Left ventricle myocardium superior (tissue), 1 donor: Measurements from ENCODE around the gene SLC37A1. TPM values are rescaled to one million over a fixed set of nuclear protein-coding genes. Genes with fewer than 3 reads are reported as not detected.
A peak's percentile ranks its signal among the peaks of the same experiment; 100 is the strongest.

Experiments used
- ATAC-seq: fragments of 200-7000 bp; cut with Tn5 transposase; one replicate; pipeline ENCODE4 v1.9.1; 2020; ENCODE audit warnings: mild to moderate bottlenecking, moderate library complexity
- DNase-seq: peaks from one replicate; pipeline ENCODE4 v3.0.0-alpha.2; 2020
- intact Hi-C: fragments of 100-400 bp; cut with micrococcal nuclease; formaldehyde crosslinking; loops from one replicate; pipeline ENCODE4 v1.11.0; 2022
- total RNA-seq: library from RNA; stranded (reverse); fragmentation: NEBNext Ultra II Directional; extraction: Animal tissue kit (Norgen Biotek cat#: 25700); gene quantifications from one replicate; pipeline ENCODE4 v1.2.1, GENCODE V29; 2021
- donor health status: DM: no; HTN: yes; CAD: no; lungs with severe emphysema.

Gene SLC37A1
- total RNA-seq, 1 donor from 2014 or later: 4.0 TPM

DNA sequence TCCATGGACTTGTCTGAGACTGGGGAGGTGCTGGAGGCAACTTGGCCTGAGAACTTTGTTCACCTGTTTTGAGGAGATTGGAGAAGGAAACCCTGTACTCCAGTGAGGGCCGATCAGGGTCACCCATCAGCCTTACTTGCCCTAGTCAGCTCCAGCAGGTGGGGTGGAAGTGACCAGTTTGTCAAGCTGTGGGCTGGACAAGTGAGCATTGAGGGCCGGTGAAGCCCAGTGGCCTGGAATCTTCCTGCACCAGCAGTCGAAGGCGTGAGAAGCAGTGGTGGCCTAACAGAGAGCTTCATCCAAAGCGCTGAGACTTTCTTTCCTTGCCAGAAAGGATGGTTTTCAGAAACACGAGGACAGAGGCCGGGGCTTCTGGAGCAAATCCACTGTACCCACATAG is 9.6 kb downstream of the SLC37A1 start:
- no peak for ATAC-seq
- no peak for DNase-seq
- intact Hi-C loops: no loop called here

DNA sequence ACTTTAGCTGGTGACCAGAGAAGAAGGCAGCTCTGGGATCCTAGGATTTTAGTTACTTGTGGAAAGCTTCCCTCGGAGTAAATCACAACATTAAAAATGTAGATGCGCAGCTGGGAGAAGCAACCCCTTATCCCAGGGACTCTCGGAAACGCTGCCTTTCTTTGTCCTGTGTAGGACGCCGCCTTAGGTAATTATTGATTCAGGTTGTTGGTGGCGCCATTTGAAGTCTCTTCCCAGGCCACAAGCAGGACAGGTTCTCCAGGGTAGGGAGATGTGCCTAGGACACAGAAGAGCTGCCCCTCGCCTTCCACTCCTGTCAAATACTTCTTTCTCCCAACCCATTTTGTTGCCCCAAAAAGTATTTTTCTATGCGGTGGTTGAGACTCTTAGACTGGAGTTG is 10.3 kb downstream of the SLC37A1 start:
- ATAC-seq (no peak), DNase-seq (no peak)
- intact Hi-C loops: no loop called here

DNA sequence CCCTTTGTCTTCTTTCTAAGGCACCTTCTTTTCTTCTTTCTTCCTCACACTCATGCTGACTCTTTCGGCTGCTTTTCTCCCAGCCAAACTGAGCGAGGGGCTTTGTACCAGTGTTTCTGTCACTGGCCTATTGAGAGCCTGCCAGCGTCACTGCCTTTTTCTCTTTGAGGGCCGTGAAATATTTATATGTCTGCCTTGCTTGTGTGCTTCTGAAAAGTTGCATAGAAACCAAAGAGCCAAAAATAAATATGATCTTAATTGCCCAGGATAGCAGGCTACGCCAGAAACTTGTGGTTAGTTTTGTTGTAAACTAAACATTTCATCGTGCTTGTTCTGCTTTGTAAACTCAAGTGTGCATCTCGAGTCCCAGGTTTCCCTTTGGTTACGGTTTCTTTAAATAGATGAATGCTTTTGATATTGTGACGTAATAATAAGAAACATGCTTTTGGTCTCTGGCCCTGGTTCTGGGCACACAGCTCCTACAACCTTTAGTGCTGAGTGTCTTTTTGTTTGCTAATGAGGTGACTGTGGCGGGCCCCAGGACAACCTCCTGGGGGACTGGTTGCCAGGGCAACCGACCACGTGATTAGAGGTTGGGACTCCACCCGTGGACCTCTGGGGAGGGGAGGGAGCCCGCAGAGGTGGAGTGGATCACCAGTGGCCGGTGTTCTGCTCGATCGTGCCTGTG is 10.8 kb downstream of the SLC37A1 start:
- DNase-seq (peak; percentile 79), ATAC-seq (peak; percentile 77)
- intact Hi-C loops: no loop called here

DNA sequence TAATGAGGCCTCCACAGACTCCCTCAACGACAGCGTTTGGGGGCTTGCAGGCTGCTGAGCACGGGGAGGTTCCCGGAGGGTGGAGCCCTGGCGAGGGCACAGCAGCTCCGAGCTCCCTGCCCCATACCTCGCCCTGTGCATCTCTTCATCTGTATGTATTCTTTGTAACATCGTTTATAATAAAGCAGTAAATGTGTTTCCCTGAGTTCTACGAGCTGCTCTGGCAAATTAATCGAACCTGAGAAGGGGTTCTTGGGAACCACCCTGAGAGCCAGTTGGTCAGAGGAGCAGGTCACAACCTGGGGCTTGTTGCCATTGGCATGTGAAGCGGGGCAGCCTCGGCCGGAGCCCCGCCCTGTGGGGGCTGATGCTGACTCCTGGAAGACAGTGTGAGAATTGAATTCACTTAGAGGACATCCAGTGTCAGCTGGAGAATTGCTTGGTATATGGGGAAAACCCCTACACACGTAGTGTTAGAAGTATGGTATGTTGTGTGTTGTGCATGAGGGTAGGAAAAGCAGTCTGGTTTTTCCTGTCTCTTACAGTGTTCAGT is 11.5 kb downstream of the SLC37A1 start:
- ATAC-seq (peak; percentile 37), DNase-seq (no peak)
- intact Hi-C loops: no loop called here

DNA sequence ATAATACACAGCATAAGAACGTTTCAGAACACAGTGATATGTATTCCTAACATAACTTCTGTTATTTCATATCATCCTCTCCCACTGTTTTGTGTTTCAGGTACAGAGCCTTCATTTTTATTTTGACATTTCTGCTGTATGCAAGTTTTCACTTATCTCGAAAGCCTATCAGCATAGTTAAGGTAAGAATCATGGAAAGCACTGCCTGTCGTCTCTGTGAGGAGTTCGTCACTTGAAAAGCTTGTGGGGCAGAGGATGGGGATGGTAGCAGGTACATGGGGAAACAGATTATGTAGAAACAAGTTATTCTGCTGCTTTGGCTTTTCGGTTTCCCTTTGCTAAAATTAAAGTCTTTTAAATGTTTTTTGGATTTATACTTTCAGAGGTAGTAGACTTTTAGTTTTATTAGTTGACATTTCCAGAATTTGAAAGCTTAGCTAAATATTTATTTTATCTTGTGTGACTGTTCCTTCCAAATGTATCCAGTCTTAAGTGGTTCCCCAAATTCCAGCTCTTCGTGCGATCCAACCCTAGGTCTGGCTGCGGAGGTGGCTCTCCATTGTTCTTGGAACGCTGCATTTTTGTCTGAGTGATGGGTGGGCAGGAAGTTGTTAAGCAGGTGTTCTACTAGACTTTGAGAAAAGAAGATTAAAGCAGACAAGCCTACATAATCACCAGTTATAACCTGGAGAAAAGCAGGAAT is 12.2 kb downstream of the SLC37A1 start:
- no peak for DNase-seq
- no peak for ATAC-seq
- intact Hi-C loops: no loop called here

DNA sequence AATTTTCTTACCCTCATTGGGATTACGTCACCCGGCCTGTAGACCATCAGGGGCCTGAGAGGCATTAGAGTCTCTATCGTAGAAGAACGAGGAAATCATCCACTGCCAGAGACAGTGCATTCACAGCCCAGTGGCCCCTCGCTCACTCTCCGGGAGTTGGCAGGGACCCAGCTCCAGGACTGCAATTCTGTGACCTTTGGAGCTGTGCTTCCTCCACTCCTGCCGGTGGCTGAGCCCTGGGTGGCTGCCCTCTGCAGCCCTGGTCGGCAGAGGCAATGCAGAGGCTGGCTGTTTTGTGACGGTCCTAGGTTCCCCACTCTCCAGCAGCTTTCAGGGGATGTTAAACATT is 12.7 kb downstream of the SLC37A1 start:
- ATAC-seq: peak; percentile 51
- intact Hi-C loops: no loop called here
- DNase-seq: peak; percentile 64

DNA sequence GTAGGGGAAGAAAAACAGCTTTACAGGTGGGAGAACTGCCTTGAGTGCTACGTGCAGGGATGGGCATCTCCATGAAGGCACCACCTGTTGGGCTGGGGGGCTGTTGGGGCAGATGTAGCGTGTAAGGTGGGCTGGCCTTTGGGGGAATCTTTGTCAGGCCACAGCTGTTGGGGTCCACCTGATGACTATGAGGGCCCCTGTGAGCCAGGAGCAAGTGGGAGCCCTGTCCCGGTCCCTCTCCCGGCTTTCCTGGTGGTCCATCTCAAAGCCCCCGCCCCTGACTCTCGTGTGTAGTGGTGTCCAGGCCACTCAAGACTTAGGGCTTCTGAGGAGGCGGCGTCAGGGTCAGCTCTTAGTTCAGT is 13.5 kb downstream of the SLC37A1 start:
- intact Hi-C loops: no loop called here
- ATAC-seq: no peak

DNA sequence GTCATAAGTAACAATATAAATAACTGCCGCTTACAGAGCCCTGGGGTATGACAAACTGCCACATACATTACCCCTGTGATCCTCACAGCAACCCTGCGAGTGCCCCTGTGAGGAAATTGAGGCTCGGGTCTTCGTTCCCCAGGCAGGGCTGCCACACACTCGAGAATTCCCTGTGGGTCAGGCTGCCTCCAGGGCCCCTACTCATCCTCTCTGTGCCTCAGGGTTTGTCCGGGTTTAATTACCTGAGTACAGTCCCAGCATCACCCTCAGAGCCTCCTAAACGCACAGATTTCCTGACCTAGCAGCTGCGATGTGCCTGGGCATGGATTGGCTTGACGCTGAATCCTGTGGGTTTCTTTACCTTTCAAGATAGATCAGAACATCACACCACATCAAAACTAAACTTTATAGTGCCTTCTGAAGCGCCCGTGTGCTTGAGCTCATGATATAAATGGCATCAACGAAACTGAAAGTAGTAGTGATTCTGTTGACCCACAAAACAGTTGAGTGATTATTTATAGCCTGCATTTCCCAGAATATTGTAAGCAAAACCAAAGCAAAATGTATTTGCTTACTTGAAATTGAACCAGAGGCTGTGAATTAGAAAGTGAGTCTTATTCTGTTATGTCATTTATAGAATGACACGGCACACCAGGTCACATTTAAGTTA is 14.0 kb downstream of the SLC37A1 start:
- DNase-seq: no peak
- no peak for ATAC-seq
- intact Hi-C loops: no loop called here

More for the DNA sequence above, 13.5 kb downstream of the SLC37A1 start:
- no peak for DNase-seq

DNA sequence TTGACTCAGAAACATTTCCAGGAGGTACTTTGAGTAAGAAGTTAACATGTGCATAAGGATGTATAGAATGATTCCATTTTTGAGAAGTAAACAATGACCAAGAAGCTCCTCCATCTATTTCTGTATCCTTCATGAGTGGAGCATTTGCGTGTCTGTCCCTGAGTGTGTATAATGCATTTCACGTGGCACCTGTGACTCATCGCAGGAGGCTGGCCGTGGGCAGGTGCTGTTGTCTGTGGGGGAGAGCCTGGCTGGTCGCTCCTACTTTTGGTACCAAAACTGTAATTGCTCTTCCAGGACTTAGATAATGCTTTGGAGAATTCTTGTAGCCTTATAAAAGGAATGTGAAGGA is 16.5 kb downstream of the SLC37A1 start:
- intact Hi-C loops: no loop called here
- no peak for ATAC-seq
- no peak for DNase-seq

DNA sequence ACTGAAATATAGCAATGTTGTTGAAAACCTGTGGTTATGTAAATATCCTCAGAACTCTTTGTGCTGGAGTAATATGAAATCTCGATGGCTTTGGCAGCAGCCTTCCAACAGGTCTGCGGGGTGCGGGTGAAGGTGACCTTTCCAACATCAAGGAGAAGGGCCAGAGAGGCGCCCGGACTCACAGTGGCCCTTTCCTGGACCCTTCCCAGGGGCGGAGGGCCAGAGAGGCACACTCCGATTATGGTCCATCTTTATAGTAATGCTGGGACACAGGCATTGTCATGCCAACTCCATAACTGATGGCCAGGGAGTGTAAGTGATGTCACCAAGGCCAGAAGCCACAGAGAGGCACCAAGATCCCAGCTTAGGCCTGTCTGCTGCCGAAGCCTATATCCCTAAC is 18.1 kb downstream of the SLC37A1 start:
- DNase-seq: no peak
- no peak for ATAC-seq
- intact Hi-C loops: no loop called here

DNA sequence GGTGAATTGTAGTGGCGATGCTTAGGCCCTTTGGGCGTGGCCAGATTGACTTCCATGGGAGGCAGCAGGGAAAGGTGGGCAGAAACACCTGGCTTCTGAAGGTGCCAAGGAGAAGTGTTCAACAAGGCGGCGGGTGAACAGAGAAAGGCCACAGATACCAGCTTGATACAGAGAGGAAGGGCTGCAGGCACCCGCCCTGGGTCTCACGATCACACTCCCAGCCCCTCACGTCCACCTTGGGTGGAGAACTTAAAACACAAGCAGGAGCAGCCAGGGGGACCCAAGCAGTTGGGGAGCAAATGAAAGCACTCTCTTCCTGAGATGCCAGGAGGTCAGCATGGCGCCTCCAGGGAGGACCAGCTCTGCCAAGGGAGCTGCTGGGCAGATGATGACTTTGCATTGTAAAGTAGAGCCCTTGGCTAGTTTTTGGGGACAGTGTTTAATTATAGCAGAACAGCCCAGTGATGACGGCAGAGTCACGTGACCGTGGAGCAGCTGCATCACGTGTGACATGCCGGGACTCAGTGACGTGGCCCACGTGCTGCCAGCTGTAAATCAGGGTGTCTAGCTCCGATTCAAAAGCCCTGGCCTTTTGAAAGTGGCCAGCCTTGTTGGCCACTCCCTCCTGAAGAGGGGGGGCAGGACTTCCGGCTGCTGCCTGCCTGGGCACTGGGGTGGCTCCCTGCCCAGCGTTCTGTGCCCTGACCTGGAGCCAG is 19.0 kb downstream of the SLC37A1 start:
- intact Hi-C loops: no loop called here
- peak; percentile 67 for DNase-seq
- peak; percentile 73 for ATAC-seq

DNA sequence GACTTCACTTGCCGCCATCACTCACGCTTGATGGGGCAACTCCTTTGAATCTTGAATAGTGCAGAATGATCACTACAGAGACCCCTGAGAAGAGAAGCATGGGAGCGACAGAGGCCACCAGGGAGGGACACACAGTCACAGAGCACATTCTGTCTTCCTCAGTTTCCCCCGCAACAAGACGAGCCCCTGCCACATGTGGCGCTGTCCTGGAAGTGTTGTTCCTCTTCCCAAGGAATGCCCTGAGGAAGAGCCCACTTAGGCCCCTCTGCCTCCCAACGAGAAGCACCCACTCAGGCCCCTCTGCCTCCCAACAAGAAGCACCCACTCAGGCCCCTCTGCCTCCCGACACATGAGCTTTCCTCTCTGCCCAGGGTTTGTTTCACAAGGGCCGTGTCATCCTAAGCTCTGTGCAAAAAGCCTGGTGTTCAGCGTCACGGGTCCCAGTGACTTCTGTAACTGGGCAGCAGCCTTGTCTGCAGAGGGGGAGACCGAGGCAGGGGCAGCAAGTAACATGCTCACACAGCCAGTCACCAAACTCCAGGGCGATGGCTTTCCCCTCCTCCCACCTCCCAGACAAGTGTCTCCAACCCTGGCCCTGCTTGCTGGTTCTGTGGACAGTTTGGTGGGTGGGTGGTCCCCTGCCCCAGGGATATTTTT is 19.8 kb downstream of the SLC37A1 start:
- no peak for ATAC-seq
- no peak for DNase-seq
- intact Hi-C loops: no loop called here

DNA sequence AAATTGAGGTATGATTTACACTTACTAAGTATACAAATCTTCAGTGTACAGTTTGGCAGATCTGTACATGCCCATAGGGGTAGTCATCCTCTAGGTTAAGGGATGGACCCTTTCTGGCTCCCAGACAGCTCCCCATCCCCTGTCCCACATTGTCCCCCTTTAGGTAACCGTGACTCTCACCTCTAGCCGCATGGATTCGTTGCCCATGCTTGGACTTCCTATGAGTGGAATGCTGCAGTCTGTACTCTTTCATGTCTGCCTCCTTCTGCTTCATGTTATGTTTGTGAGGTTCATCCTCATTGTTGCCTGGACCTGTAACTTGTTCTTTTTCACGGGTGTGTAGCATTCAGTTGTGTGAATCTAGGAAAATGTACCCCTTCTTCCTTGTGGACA is 20.3 kb downstream of the SLC37A1 start:
- no peak for DNase-seq

DNA sequence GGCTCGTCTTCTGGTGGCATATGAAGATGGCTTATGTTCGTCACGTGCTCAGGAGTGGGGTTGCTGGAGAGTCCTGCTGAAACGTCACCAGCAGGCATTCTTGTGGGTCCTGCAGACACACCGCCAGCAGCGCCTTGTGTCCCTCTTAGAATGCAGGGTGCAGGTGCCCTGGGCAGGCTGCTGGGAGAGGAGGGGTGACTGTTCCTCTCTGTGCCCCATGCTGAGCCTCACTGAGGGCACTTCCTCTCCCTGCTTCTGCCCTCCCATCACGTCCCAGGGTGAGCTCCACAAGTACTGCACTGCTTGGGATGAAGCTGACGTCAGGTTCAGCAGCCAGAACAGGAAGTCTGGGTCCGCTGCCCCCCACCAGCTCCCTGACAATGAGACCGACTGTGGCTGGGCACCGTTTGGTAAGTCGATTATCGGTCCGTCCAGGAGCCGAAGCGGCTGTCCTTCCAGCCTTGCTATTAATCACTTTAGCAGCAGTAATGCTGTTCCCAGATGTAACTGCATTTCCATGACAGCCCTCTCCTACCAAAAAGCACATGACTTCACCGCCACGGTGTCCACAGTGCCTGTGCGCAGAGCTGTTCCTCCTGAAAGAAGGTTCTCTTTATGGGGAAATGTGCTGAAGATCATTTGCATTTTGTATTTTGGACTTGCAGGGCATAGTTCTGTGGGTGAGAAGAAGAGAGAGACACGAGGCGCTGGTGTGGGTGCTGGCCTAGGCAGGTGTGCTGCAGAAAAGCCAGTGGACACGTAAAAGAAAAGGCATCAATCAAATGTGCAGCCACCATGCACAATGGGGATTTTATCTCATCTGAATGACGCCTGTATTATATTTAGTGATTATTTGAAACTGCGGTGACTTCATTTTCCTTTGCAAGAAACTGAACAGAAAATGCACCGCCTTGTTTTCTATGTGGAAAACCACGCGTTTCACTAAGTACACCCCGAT is 21.0 kb downstream of the SLC37A1 start:
- DNase-seq (no peak), ATAC-seq (peak; percentile 37)
- intact Hi-C loops: no loop called here

More for the DNA sequence above, 20.3 kb downstream of the SLC37A1 start:
- intact Hi-C loops: no loop called here
- no peak for ATAC-seq

DNA sequence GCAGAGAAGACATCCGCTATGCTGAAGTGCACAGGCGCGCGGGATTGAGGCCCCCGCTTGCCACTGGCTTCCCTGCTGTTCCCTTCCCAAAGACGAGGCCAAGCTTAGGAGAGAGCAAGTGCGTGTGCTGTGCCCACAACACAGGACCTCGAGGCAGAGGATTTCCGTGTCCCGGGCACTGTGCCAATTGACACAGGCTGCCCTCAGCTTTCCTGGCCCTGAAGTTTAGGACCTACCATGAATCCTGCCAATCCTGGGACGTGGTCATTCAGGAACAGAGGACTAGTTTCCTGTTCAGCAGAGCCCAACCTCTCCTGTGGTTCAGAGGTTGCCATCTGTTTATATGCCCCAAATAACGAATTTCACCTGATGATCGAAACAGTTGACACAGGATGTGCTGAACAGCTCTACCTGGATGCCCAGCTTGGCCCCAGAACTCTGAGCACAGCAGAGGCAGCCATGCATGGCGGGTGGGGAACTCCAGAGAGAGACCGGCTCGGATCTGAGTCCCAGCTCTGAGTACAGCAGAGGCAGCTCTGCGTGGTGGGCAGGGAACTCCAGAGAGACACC is 22.0 kb downstream of the SLC37A1 start:
- intact Hi-C loops: no loop called here
- DNase-seq (no peak), ATAC-seq (no peak)

DNA sequence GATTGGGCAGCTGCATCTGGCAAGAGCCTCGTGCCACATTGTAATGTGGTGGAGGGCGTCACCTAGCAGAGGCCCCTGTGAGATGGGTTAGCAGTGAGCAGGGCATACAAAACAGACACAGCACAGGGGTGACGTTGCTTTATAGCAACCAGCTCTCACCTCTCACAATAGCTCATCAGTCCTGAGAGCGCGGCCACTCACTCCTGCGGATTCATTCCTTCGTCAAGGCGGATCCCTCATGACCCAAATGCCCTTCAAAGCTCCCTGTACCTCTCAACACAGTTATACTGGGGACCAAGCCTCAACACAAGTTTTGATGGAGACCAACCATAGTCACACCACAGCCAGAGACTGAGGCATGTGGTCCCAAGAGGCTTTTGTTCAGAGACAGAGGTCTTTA is 22.9 kb downstream of the SLC37A1 start:
- DNase-seq (no peak), ATAC-seq (no peak)
- intact Hi-C loops: no loop called here

DNA sequence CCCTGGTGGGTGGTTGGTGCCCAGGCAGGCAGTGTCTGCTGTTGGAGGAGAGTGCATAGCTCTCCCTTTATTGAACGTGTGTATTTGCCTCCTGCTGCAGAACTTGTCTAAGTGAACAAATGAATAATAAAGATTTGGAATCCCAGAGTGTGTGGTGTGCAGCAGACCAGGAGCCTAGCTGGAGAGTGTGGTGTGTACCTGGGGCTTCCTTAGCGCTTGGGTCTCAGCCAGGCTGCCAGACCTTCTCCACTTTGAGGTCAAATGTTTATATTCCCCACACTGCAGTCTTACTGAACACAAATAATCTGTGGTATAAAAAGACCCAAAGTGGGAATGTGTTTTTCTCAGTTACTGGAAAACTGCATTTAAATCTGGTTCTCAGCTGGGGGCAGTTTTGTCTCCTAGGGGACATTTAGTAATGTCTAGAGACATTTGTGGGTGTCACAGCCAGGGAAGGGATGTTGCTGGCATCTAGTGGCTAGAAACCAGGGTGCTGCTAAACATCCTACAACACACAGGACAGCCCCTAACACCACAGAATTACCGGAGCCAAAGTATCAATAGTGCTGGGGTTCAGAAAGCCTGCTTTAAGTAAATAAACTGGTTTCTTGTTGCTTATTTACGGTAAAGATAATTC is 23.6 kb downstream of the SLC37A1 start:
- DNase-seq (no peak), ATAC-seq (no peak)
- intact Hi-C loops: no loop called here
